ENCODE results near the gene CASQ2.
A peak's percentile ranks its signal among the peaks of the same experiment; 100 is the strongest.
"Not testable (repeated sequence)": the region's sequence is repeated elsewhere in the genome, so short reads cannot be mapped to it uniquely, and the experiment has no call there.

The CASQ2 gene

GRCh38 chr1:115779075-115779474 is 10.6 kb upstream of the CASQ2 start:
- not testable (repeated sequence) for DNase-seq

GRCh38 chr1:115771847-115772457 is 3.4 kb upstream of the CASQ2 start:
- peak; percentile 82 for DNase-seq

GRCh38 chr1:115771094-115771846 is 2.8 kb upstream of the CASQ2 start:
- DNase-seq = no peak

- DNase-seq = no peak
Measured at GRCh38 chr1:115767403-115767802, 1.1 kb downstream of the CASQ2 start.

GRCh38 chr1:115765091-115765490 is 3.4 kb downstream of the CASQ2 start:
- no peak for DNase-seq

- peak; percentile 32 for DNase-seq
Measured at GRCh38 chr1:115764541-115764940, 4.0 kb downstream of the CASQ2 start.

GRCh38 chr1:115762779-115763178 is 5.7 kb downstream of the CASQ2 start:
- peak; percentile 4 for DNase-seq

- peak; percentile 26 for DNase-seq
Measured at GRCh38 chr1:115761601-115762302, 6.8 kb downstream of the CASQ2 start.

- DNase-seq = no peak
Measured at GRCh38 chr1:115757856-115758255, 10.7 kb downstream of the CASQ2 start.

GRCh38 chr1:115757326-115757725 is 11.2 kb downstream of the CASQ2 start:
- no peak for DNase-seq

GRCh38 chr1:115755456-115756370 is 12.8 kb downstream of the CASQ2 start:
- no peak for DNase-seq

- peak; percentile 7 for DNase-seq
Measured at GRCh38 chr1:115753830-115754229, 14.7 kb downstream of the CASQ2 start.

- no peak for DNase-seq
Measured at GRCh38 chr1:115753361-115753760, 15.2 kb downstream of the CASQ2 start.

GRCh38 chr1:115748401-115749150 is 19.9 kb downstream of the CASQ2 start:
- DNase-seq = no peak

GRCh38 chr1:115746021-115746690 is 22.4 kb downstream of the CASQ2 start:
- DNase-seq = no peak

GRCh38 chr1:115744646-115745275 is 23.8 kb downstream of the CASQ2 start:
- no peak for DNase-seq

- DNase-seq = no peak
Measured at GRCh38 chr1:115740811-115741210, 27.7 kb downstream of the CASQ2 start.

- no peak for DNase-seq
Measured at GRCh38 chr1:115732316-115732715, 36.2 kb downstream of the CASQ2 start.

GRCh38 chr1:115729756-115730155 is 38.8 kb downstream of the CASQ2 start:
- DNase-seq = no peak

GRCh38 chr1:115728341-115728740 is 40.2 kb downstream of the CASQ2 start:
- no peak for DNase-seq

- no peak for DNase-seq
Measured at GRCh38 chr1:115727706-115728249, 40.7 kb downstream of the CASQ2 start.

All from NCI-H82 (cell line).